Activated effector memory CD4-positive, alpha-beta T cell treated with anti-CD3 and anti-CD28 coated beads, Interleukin-2, amount 50 U/mL, for 16 hours (primary cell): ENCODE results near the gene LIN7B.

Experiments used
- DNase-seq: peaks from one replicate; pipeline ENCODE4 v3.0.0-alpha.2; 2020

The LIN7B gene

GRCh38 chr19:49148784-49149651, 34.8 kb downstream of the LIN7B start:
- peak; percentile 91 for DNase-seq

GRCh38 chr19:49149652-49150105, 35.5 kb downstream of the LIN7B start:
- DNase-seq, result no peak

- DNase-seq, result peak; percentile 81
These were observed 36.2 kb downstream of the LIN7B start for GRCh38 chr19:49150106-49150943.

- DNase-seq, result no peak
These were observed 36.7 kb downstream of the LIN7B start for GRCh38 chr19:49150944-49151243.

GRCh38 chr19:49151267-49152118, 37.3 kb downstream of the LIN7B start:
- peak; percentile 78 for DNase-seq

GRCh38 chr19:49152119-49152550, 38.0 kb downstream of the LIN7B start:
- DNase-seq, result no peak

- DNase-seq, result no peak
These were observed 39.1 kb downstream of the LIN7B start for GRCh38 chr19:49153167-49153809.

GRCh38 chr19:49154279-49154678, 40.1 kb downstream of the LIN7B start:
- no peak for DNase-seq

- no peak for DNase-seq
These were observed 41.0 kb downstream of the LIN7B start, which contains the start of gene HRC for GRCh38 chr19:49155005-49155819. Gene HRC (minus strand): TSS chr19:49155396. CDS start chr19:49155237, 159 bp downstream.

- no peak for DNase-seq
These were observed 41.7 kb downstream of the LIN7B start for GRCh38 chr19:49155820-49156346.

GRCh38 chr19:49157445-49158224, 43.5 kb downstream of the LIN7B start, which contains the start of gene TRPM4:
Gene TRPM4 (plus strand): TSS chr19:49157792. CDS start chr19:49157867, 75 bp downstream.
- peak; percentile 79 for DNase-seq

GRCh38 chr19:49160450-49161189, 46.5 kb downstream of the LIN7B start:
- no peak for DNase-seq

GRCh38 chr19:49161987-49162386, 47.8 kb downstream of the LIN7B start:
- DNase-seq, result no peak

- no peak for DNase-seq
These were observed 51.1 kb downstream of the LIN7B start for GRCh38 chr19:49165111-49165750.

- DNase-seq, result no peak
These were observed 51.7 kb downstream of the LIN7B start for GRCh38 chr19:49165865-49166301.

GRCh38 chr19:49167857-49168409, 53.8 kb downstream of the LIN7B start:
- no peak for DNase-seq
